NCI-H82 treated with DMSO at 0.1 percent for 48 hours (cell line): Measurements from ENCODE around the gene ARHGEF33.

ENCODE experiments used
- DNase-seq: peaks from one replicate; lab custom pipeline; 2025; ENCODE audit not compliant: unreplicated experiment; lab: John Stamatoyannopoulos, UW

The ARHGEF33 gene

GRCh38 chr2:39013871-39014270 lies 124.2 kb downstream of the ARHGEF33 start:
- no peak for DNase-seq

- no peak for DNase-seq
These were observed 125.7 kb downstream of the ARHGEF33 start for GRCh38 chr2:39015424-39015823.

- no peak for DNase-seq
These were observed 127.7 kb downstream of the ARHGEF33 start for GRCh38 chr2:39017334-39017733.

DNA sequence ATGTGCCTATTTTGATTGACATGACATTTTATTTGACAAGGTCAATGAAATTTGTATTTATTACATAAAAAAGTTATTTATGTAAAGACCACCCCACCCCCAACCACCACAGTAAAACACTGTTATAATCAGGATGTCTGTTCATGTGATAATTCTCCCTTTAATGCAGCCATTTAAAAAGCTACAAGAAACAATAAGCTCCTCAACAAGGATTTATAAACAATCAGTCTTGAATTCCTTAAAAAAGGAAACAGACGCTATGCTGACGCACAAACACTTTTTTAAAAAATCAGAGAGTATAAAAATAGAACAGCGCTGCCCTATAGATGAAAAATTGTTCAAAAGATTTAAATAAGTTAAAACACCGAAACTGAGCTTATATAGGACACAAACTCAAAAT lies 129.0 kb downstream of the ARHGEF33 start:
- DNase-seq = no peak

- DNase-seq = no peak
These were observed 130.7 kb downstream of the ARHGEF33 start for GRCh38 chr2:39020383-39020782.

DNA sequence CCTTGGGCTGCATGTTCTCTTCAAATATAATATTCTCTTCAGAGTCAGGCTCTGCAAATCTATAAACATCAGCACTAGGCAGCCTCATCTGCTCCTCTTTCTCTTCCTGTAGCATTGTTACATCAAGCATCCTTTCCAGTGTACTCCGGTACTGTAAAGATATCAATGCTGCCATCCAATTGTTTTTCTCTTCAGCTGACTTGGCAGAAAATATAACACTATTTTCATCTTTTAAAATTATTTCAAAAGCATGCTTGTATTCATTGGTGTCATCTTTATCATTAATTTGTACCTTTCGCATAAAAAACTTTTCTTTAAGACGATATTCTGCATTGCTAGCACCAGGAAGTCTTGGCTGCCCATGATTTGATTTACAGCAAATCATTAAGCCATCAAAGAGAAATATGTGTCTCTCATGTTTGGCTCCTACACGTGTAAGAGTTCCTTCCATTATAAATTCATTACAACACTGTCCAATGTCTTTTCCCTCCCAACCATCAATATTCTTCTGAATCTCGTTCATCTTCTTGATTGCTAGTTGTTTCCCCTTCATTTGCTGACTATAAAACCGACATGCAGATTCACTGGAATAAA lies 133.1 kb downstream of the ARHGEF33 start:
- DNase-seq = no peak

- no peak for DNase-seq
These were observed 134.0 kb downstream of the ARHGEF33 start for GRCh38 chr2:39023649-39024048.

- no peak for DNase-seq
These were observed 135.2 kb downstream of the ARHGEF33 start for GRCh38 chr2:39024833-39025232.
